Trophoblast cell (in vitro differentiated cells and primary cell): ENCODE measurements around the gene ZNF618.
A peak's percentile ranks its signal among the peaks of the same experiment; 100 is the strongest.

ENCODE experiments used
- DNase-seq, 2 donors: peaks; one replicate each; pipeline ENCODE4 v3.0.0-alpha.2; 2016
- H2AFZ ChIP-seq: 2 replicates; pipeline ENCODE4 v1.6.1; 2013; ENCODE audit warnings: low read length, moderate library complexity, mild to moderate bottlenecking; ENCODE audit not compliant: insufficient read depth, poor library complexity
- H2AK5ac ChIP-seq: 2 replicates; pipeline ENCODE4 v1.6.1; 2013; ENCODE audit warnings: mild to moderate bottlenecking, low read length
- H2BK120ac ChIP-seq: 2 replicates; pipeline ENCODE4 v1.6.1; 2013; ENCODE audit warnings: low read length, mild to moderate bottlenecking, moderate library complexity; ENCODE audit not compliant: insufficient read depth, poor library complexity
- H2BK12ac ChIP-seq: 2 replicates; pipeline ENCODE4 v1.6.1; 2013; ENCODE audit warnings: mild to moderate bottlenecking, low read length, moderate library complexity
- H2BK5ac ChIP-seq: 2 replicates; pipeline ENCODE4 v1.6.1; 2013; ENCODE audit warnings: low read length, low read depth, moderate library complexity, mild to moderate bottlenecking; ENCODE audit not compliant: poor library complexity
- H3K14ac ChIP-seq: 2 replicates; pipeline ENCODE4 v1.6.1; 2013; ENCODE audit warnings: mild to moderate bottlenecking, low read length
- H3K18ac ChIP-seq: 2 replicates; pipeline ENCODE4 v1.6.1; 2013; ENCODE audit warnings: mild to moderate bottlenecking, low read length
- H3K23ac ChIP-seq: 2 replicates; pipeline ENCODE4 v1.6.1; 2013; ENCODE audit warnings: low read length
- H3K27ac ChIP-seq: 2 replicates; pipeline ENCODE4 v1.5.1; 2013; ENCODE audit warnings: low read depth, mild to moderate bottlenecking, inconsistent platforms, low read length, moderate library complexity
- H3K27me3 ChIP-seq: 2 replicates; pipeline ENCODE4 v1.6.1; 2013; ENCODE audit warnings: inconsistent platforms, mild to moderate bottlenecking, low read length, moderate library complexity; ENCODE audit not compliant: insufficient read depth
- H3K36me3 ChIP-seq, 2 experiments: 1 replicate in 1 of 2; 2 replicates in 1 of 2; pipeline ENCODE4 v1.6.1; 2013; ENCODE audit warnings: low read length in 2 of 2, mild to moderate bottlenecking in 2 of 2, moderate library complexity in 1 of 2; ENCODE audit not compliant: insufficient read depth in 2 of 2, control insufficient read depth in 1 of 2
- H3K4ac ChIP-seq: 2 replicates; pipeline ENCODE4 v1.6.1; 2013; ENCODE audit warnings: low read depth, mild to moderate bottlenecking, low read length, moderate library complexity
- H3K4me1 ChIP-seq, 2 experiments: 1 replicate in 1 of 2; 2 replicates in 1 of 2; pipeline ENCODE4 v1.6.1; 2013; ENCODE audit warnings: low read length in 2 of 2, mild to moderate bottlenecking in 2 of 2, moderate library complexity in 1 of 2; ENCODE audit not compliant: insufficient read depth in 2 of 2, control insufficient read depth in 1 of 2
- H3K4me2 ChIP-seq: 2 replicates; pipeline ENCODE4 v1.6.1; 2013; ENCODE audit warnings: inconsistent platforms, mild to moderate bottlenecking, low read length, moderate library complexity
- H3K4me3 ChIP-seq: 2 replicates; pipeline ENCODE4 v1.5.1; 2013; ENCODE audit warnings: mild to moderate bottlenecking, low read depth, low read length, inconsistent platforms
- H3K79me1 ChIP-seq: one replicate; pipeline ENCODE4 v1.6.1; 2013; ENCODE audit warnings: low read length
- H3K79me2 ChIP-seq: 2 replicates; pipeline ENCODE4 v1.6.1; 2013; ENCODE audit warnings: low read length, mild to moderate bottlenecking; ENCODE audit not compliant: control insufficient read depth, insufficient read depth, poor library complexity
- H3K9ac ChIP-seq: 2 replicates; pipeline ENCODE4 v1.6.1; 2013; ENCODE audit warnings: mild to moderate bottlenecking, low read length
- H3K9me3 ChIP-seq: 2 replicates; pipeline ENCODE4 v1.6.1; 2013; ENCODE audit warnings: low read depth, mild to moderate bottlenecking, control low read depth, inconsistent platforms, low read length; ENCODE audit not compliant: insufficient read depth
- H4K12ac ChIP-seq: 2 replicates; pipeline ENCODE4 v1.6.1; 2013; ENCODE audit warnings: low read depth, mild to moderate bottlenecking, low read length, moderate library complexity
- H4K8ac ChIP-seq: 2 replicates; pipeline ENCODE4 v1.6.1; 2013; ENCODE audit warnings: low read depth, mild to moderate bottlenecking, low read length, moderate library complexity
- H4K91ac ChIP-seq: one replicate; pipeline ENCODE4 v1.6.1; 2013; ENCODE audit warnings: low read depth, mild to moderate bottlenecking, low read length, moderate library complexity
- WGBS: extraction: QIAGEN DNeasy Blood & Tissue Kit; methylation state at CpG from one replicate; pipeline ENCODE4 v1.1.7; 2013; ENCODE audit warnings: missing lambda C conversion rate; ENCODE audit not compliant: insufficient read length, insufficient coverage; ENCODE audit errors: extremely low coverage; 5-methylcytosine and 5-hydroxymethylcytosine counted together

ZNF618 gene

DNA sequence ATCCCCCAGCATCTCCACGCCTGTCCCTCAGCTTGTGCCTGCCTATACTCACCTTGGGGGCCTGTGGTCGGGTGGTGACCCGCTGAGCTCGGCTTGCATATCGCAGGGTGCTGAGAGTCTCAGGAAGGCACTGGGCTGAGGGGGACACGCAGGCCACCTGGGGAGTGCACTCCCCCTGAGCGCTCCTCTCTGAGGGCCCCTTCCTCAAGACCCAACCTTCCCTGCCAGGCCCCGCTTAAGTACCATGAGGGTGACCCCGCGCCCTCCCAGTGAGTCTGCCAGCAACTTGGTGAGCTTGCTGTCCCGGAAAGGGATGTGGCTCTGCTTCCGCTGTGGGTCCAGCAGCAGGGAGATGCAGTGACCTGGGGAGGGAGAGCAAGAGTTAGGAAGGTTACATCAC is 218.9 kb downstream of the ZNF618 start:
- WGBS = no CpG with 5 or more reads among the region's 12 CpGs
- no peak overlapping the region for H2BK12ac ChIP-seq

DNA sequence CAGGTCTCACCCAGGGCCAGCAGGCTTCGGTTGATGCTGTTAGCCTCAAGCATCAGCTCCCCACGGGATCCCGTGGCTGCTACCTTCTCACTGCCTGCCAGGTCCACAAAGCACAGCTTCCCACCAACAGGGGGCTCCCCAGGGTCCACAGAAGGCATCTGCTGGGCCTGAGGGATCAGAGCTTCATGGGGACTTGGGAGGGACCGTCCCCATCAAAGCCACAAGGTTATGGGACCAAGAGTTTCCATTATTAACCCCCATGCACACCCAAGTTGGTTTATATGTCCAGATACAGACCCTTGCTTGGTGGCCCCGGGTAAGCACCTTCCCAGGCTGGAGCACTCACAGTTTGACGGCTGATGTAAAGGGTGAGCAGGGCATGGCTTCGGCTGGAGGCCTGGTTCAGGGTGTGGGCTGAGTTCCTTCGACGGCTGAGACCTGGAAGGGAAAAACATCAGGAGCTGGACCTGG is 220.0 kb downstream of the ZNF618 start:
- Histone ChIP-seq H4K91ac (no peak overlapping the region), H3K9ac (no peak overlapping the region), H2BK12ac (no peak overlapping the region), H3K23ac (no peak overlapping the region), H2BK120ac (no peak overlapping the region), H2BK5ac (no peak overlapping the region), H3K36me3 (no peaks in the 10 kb centered on the region), H3K18ac (no peak overlapping the region), H3K4me2 (no peak overlapping the region), H3K27ac (no peak overlapping the region), H4K12ac (no peak overlapping the region), H2AFZ (no peak overlapping the region), H3K14ac (no peak overlapping the region), H2AK5ac (no peak overlapping the region), H4K8ac (no peak overlapping the region), H3K9me3 (peaks cover 9% of the 10 kb centered on the region), H3K79me2 (no peaks in the 10 kb centered on the region), H3K79me1 (no peaks in the 10 kb centered on the region), H3K4me1 (peaks cover 0 to 2% of the 10 kb centered on the region in 2 experiments), H3K4me3 (no peak overlapping the region), H3K27me3 (peaks cover 11% of the 10 kb centered on the region), H3K4ac (no peak overlapping the region)
- DNase-seq = no peak
- no CpG with 5 or more reads among the region's 9 CpGs for WGBS

More for the DNA sequence above, 218.9 kb downstream of the ZNF618 start:
- Histone ChIP-seq H3K9ac (no peak overlapping the region), H3K79me2 (no peaks in the 10 kb centered on the region), H3K27me3 (peaks cover 11% of the 10 kb centered on the region), H3K4ac (no peak overlapping the region), H3K36me3 (no peaks in the 10 kb centered on the region), H3K4me2 (no peak overlapping the region), H4K91ac (no peak overlapping the region), H2AK5ac (no peak overlapping the region), H3K9me3 (peaks cover 8% of the 10 kb centered on the region), H3K4me1 (peaks cover 0 to 2% of the 10 kb centered on the region in 2 experiments), H2BK5ac (no peak overlapping the region), H3K23ac (no peak overlapping the region), H3K27ac (no peak overlapping the region), H3K14ac (no peak overlapping the region), H4K12ac (no peak overlapping the region), H3K79me1 (no peaks in the 10 kb centered on the region), H3K18ac (no peak overlapping the region), H4K8ac (no peak overlapping the region), H3K4me3 (no peak overlapping the region), H2AFZ (no peak overlapping the region), H2BK120ac (no peak overlapping the region)
- no peak for DNase-seq

DNA sequence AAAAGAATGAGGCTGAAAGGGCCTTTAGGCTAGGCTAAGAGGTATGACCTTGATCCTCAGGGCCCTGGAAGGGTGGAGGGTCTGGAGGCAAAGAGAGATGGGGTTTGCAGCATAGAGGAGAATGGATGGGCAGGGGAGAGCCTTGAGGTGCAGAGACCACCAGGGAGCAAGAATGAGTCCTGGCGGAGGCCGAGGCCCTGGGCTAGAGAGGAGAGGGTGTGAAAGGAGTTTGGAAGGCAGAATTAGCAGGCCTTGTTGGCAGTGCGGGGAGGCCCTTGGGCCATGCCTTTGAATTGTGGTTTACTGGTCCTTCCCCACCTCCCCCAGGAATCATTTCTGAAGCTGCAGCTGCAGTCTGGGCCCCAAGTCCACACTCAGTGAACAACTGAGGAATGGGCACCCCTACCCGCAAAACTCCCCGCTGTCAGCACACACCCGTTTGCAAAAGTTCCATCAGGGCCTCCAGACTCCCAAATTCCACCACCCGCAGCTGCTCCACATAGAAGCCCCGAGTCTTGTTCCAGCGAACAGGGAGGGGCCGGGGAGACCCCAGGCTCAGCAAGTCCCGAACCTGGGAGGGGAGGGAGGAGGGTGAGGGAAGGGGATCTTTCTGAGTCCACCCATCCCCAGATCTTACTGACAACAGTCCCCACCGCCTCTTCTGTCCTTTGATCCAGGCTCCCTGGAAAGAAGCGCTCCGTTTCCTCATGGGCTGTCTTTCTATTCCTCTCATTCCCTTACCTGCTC is 220.9 kb downstream of the ZNF618 start:
- H3K79me1 ChIP-seq = no peaks in the 10 kb centered on the region
- no peak overlapping the region for H3K27ac ChIP-seq
- no peak overlapping the region for H2BK12ac ChIP-seq
- no CpG with 5 or more reads among the region's 14 CpGs for WGBS
- H4K8ac ChIP-seq = no peak overlapping the region
- peaks cover 6% of the 10 kb centered on the region for H3K9me3 ChIP-seq
- H3K9ac ChIP-seq = no peak overlapping the region
- H2AK5ac ChIP-seq = no peak overlapping the region
- no peak overlapping the region for H4K91ac ChIP-seq
- H3K27me3 ChIP-seq = peaks cover 11% of the 10 kb centered on the region
- no peak overlapping the region for H3K4me2 ChIP-seq
- no peaks in the 10 kb centered on the region for H3K36me3 ChIP-seq
- H2AFZ ChIP-seq = no peak overlapping the region
- H3K18ac ChIP-seq = no peak overlapping the region
- DNase-seq = no peak
- H3K79me2 ChIP-seq = no peaks in the 10 kb centered on the region
- no peak overlapping the region for H3K14ac ChIP-seq
- H3K4me1 ChIP-seq = peaks cover 0 to 2% of the 10 kb centered on the region in 2 experiments
- H2BK120ac ChIP-seq = no peak overlapping the region
- no peak overlapping the region for H4K12ac ChIP-seq
- H3K23ac ChIP-seq = no peak overlapping the region
- no peak overlapping the region for H3K4me3 ChIP-seq
- H2BK5ac ChIP-seq = no peak overlapping the region
- no peak overlapping the region for H3K4ac ChIP-seq

DNA sequence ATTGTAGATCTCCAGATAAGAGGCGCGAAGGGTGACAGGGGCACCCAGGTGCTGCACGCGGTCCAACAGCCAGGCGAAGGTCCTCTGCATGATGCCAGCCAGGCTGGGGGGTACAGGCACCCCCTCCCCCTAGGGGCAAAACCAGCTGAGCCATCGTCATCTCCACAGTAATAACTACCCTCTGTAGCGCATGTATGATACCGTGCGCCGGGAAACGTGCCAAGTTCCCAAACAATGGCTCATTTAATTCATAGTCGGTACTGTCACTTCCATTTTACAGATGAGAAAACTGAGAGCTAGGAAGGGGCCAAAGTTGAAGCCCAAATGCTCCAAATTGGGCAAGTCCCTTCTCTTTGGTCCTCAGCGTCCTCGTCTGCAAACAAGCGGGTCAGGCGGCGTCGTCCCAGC is 221.5 kb downstream of the ZNF618 start:
- H2AK5ac ChIP-seq = no peak overlapping the region
- no peak overlapping the region for H3K4me3 ChIP-seq
- no peak overlapping the region for H4K12ac ChIP-seq
- H2AFZ ChIP-seq = no peak overlapping the region
- H3K27ac ChIP-seq = no peak overlapping the region
- H3K27me3 ChIP-seq = peaks cover 11% of the 10 kb centered on the region
- no peak overlapping the region for H3K18ac ChIP-seq
- H3K4me1 ChIP-seq = peaks cover 0 to 2% of the 10 kb centered on the region in 2 experiments
- no peak overlapping the region for H4K91ac ChIP-seq
- no peaks in the 10 kb centered on the region for H3K79me1 ChIP-seq
- no peak overlapping the region for H4K8ac ChIP-seq
- WGBS = no CpG with 5 or more reads among the region's 18 CpGs
- H3K4me2 ChIP-seq = peak overlapping the region; percentile 58
- no peak overlapping the region for H2BK12ac ChIP-seq
- DNase-seq = peak; percentile 20 to 42
- H3K79me2 ChIP-seq = no peaks in the 10 kb centered on the region
- H3K9ac ChIP-seq = no peak overlapping the region
- H3K14ac ChIP-seq = no peak overlapping the region
- H3K4ac ChIP-seq = no peak overlapping the region
- no peaks in the 10 kb centered on the region for H3K36me3 ChIP-seq
- H3K23ac ChIP-seq = no peak overlapping the region
- H2BK5ac ChIP-seq = no peak overlapping the region
- H2BK120ac ChIP-seq = no peak overlapping the region
- peaks cover 6% of the 10 kb centered on the region for H3K9me3 ChIP-seq
